Endothelial cell (in vitro differentiated cells): ENCODE results near the gene FLOT1. TPM values are rescaled to one million over a fixed set of nuclear protein-coding genes. Genes with fewer than 3 reads are reported as not detected.

ENCODE experiments used
- DNase-seq: peaks from one replicate; pipeline ENCODE4 v3.0.0; 2021; ENCODE audit warnings: low spot score
- H3K27ac Mint-ChIP-seq: one replicate; pipeline ENCODE4 v1.8.0; 2021; ENCODE audit warnings: mixed read lengths, inconsistent platforms; ENCODE audit not compliant: unreplicated experiment
- H3K27me3 Mint-ChIP-seq: one replicate; pipeline ENCODE4 v1.8.0; 2021; ENCODE audit warnings: mild to moderate bottlenecking, moderate library complexity, mixed read lengths, inconsistent platforms; ENCODE audit not compliant: unreplicated experiment
- H3K36me3 Mint-ChIP-seq: one replicate; pipeline ENCODE4 v1.8.0; 2021; ENCODE audit warnings: mild to moderate bottlenecking, low read depth, mixed read lengths, inconsistent platforms; ENCODE audit not compliant: unreplicated experiment
- H3K4me1 Mint-ChIP-seq: one replicate; pipeline ENCODE4 v1.8.0; 2021; ENCODE audit warnings: mild to moderate bottlenecking, mixed read lengths, inconsistent platforms; ENCODE audit not compliant: unreplicated experiment
- H3K4me3 Mint-ChIP-seq: one replicate; pipeline ENCODE4 v1.8.0; 2021; ENCODE audit warnings: mild to moderate bottlenecking, mixed read lengths, inconsistent platforms; ENCODE audit not compliant: unreplicated experiment
- H3K9me3 Mint-ChIP-seq: one replicate; pipeline ENCODE4 v1.8.0; 2021; ENCODE audit warnings: mixed read lengths, inconsistent platforms; ENCODE audit not compliant: unreplicated experiment
- total RNA-seq: library from RNA; stranded (reverse); fragmentation: NEBNext Ultra II Directional; extraction: Animal tissue kit (Norgen Biotek cat#: 25700); gene quantifications from one replicate; pipeline ENCODE4 v1.2.1, GENCODE V29; 2021; ENCODE audit not compliant: unreplicated experiment
- TF ChIP-seq, protein P1 (sequence below): fragments of 200-600 bp; sonication (generic); IDR thresholded peaks from one replicate; pipeline ENCODE4 v1.5.0; 2021; ENCODE audit warnings: antibody characterized with exemption; ENCODE audit not compliant: unreplicated experiment

The FLOT1 gene
- total RNA-seq, 1 donor from 2014 or later, result 136 TPM

DNA sequence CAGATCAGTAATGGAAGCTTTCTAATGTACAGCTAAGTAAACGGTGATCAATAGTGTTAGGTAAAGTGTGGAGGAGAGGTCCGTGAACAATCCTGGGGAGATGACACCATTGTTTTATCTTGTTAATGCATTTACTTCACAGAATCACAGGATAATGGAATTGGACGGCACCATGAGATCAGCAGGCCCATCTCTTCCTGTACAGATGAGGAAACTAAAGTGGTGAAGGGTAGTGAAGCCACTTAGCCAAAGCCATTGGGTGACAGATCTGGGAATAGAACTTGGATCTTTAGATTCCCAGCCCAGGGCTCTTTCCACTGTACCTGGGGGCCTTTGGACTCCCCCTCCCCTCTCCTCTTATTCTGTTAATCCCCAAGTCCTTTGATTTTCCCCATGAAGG, 28.1 kb upstream of the FLOT1 start:
- peaks cover 25% of the 10 kb centered on the region for H3K4me1 Mint-ChIP-seq

DNA sequence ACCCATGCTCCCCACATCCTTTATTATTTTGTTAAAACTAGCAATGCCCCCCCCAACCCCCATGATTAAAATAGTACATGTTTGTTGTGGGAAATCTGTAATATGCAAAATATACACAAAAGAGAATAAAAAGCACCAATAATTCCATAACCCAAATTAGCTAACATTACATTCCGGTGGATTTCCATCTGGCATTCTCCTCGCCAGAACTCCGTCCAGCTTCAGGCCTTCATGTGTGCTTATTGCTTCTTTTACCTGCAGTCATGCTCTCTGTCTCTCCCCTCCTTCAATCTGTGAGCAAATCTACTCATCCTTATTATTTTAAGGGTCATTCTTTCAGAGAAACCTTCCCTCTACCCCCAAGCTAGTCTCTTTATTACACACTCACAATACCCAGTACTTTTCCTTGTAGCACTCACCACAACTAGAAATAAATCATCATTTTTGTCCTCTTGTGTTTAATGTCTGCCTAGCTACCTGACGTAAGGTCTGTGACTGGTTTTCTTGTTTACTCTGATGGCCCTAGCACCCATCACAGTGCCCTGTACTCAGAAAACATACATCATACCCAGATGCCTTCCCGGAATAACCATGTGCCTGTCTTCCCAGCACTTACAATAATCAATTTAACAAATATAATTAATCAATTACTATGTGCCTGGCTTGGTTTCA, 27.5 kb upstream of the FLOT1 start:
- H3K27ac Mint-ChIP-seq, result peak overlapping the region; percentile 64
- peaks cover 31% of the 10 kb centered on the region for H3K4me1 Mint-ChIP-seq
- TF ChIP-seq, protein P1, sequence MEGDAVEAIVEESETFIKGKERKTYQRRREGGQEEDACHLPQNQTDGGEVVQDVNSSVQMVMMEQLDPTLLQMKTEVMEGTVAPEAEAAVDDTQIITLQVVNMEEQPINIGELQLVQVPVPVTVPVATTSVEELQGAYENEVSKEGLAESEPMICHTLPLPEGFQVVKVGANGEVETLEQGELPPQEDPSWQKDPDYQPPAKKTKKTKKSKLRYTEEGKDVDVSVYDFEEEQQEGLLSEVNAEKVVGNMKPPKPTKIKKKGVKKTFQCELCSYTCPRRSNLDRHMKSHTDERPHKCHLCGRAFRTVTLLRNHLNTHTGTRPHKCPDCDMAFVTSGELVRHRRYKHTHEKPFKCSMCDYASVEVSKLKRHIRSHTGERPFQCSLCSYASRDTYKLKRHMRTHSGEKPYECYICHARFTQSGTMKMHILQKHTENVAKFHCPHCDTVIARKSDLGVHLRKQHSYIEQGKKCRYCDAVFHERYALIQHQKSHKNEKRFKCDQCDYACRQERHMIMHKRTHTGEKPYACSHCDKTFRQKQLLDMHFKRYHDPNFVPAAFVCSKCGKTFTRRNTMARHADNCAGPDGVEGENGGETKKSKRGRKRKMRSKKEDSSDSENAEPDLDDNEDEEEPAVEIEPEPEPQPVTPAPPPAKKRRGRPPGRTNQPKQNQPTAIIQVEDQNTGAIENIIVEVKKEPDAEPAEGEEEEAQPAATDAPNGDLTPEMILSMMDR, result no peak
- H3K9me3 Mint-ChIP-seq, result no peaks in the 10 kb centered on the region
- H3K4me3 Mint-ChIP-seq, result no peak overlapping the region
- no peak for DNase-seq
- no peaks in the 10 kb centered on the region for H3K36me3 Mint-ChIP-seq
- H3K27me3 Mint-ChIP-seq, result peaks cover 7% of the 10 kb centered on the region

More for the DNA sequence above, 28.1 kb upstream of the FLOT1 start:
- Mint-ChIP-seq H3K36me3 (no peaks in the 10 kb centered on the region), H3K4me3 (no peak overlapping the region), H3K27me3 (peaks cover 7% of the 10 kb centered on the region), H3K9me3 (no peaks in the 10 kb centered on the region), H3K27ac (peak overlapping the region; percentile 32)
- TF ChIP-seq, protein P1, result no peak
- DNase-seq, result no peak

DNA sequence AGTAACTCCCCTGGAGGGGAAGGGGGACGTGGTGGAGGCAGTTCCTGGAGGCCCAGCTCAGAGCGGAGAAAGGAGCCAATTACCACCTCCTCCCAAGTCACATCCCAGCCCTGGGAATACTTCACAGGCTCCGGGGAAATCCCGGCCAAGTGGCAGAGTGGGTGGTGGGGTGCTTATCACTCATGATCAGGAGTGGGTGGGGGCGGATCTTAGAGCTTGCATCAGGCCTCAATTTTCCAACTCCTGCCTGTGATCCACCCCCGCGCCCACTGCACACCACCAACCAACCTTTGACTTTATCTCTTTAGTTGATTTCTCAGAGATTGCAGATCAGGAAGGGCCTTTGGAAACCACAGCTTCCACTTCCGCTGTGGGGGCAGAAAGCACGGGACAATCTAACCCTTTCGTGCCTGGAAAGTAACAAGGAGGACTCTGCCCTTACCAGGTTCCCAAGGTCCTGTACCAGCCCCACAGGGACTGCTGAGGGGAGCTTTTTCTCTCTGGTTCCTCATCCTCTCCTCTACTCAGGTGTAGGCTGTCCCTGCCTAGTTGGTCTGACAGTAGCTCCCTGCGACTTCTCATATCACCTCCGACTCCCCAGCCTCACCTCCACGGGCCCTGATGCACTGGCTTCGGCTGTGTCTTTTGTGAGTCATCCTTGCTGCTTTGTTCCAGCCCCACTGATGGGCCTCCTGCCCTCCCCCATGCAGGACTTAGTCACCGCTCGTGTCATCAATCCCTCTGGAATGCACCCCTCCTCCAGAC, 26.8 kb upstream of the FLOT1 start:
- Mint-ChIP-seq H3K4me3 (no peak overlapping the region), H3K27ac (peak overlapping the region; percentile 64), H3K36me3 (no peaks in the 10 kb centered on the region), H3K4me1 (peaks cover 36% of the 10 kb centered on the region), H3K9me3 (no peaks in the 10 kb centered on the region), H3K27me3 (peaks cover 7% of the 10 kb centered on the region)
- TF ChIP-seq, protein P1, result no peak
- DNase-seq, result no peak

DNA sequence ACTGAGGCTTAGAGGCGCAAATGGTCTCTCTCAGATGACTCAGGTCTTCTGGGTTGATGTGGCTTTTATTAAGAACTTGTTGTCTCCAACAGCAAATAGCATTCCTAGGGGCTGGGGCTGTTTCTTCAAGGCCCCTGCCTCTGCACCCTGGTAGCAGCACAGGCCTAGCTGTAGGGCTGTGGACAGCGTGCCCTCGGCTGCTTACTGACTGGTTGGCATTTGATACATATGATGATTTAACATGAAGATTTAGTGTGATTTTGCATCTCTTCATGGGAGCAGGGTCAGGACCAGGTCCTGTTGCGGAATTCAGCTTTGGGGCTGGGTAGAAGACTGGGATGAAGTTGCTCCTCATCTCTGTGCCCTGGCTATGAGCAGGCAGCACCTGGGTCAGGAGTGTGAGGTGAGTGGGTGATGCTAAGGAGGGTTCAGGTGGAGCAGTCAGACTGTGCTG, 26.2 kb upstream of the FLOT1 start:
- Mint-ChIP-seq H3K27ac (peak overlapping the region; percentile 48), H3K36me3 (no peaks in the 10 kb centered on the region), H3K9me3 (no peaks in the 10 kb centered on the region), H3K27me3 (peaks cover 10% of the 10 kb centered on the region), H3K4me3 (no peak overlapping the region), H3K4me1 (peaks cover 42% of the 10 kb centered on the region)
- no peak for DNase-seq
- TF ChIP-seq, protein P1, result no peak

DNA sequence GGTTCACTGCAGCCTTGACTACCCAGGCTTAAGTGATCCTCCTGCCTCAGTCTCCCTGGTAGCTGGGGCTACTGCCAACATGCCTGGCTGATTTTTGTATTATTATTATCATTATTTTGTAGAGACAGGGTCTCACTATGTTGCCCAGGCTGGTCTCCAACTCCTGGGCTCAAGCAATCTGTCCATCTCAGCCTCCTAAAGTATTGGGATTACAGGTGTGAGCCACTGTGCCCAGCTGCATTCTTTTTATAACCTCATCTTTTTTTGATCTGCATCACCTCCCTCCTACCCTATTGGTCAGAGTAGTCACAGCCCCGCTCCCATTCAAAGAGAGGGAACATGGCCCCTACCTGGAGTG, 25.4 kb upstream of the FLOT1 start:
- TF ChIP-seq, protein P1, result no peak
- Mint-ChIP-seq H3K4me1 (peaks cover 48% of the 10 kb centered on the region), H3K9me3 (no peaks in the 10 kb centered on the region), H3K36me3 (no peaks in the 10 kb centered on the region), H3K27ac (no peak overlapping the region), H3K4me3 (no peak overlapping the region), H3K27me3 (peaks cover 10% of the 10 kb centered on the region)
- no peak for DNase-seq
